Measurements from ENCODE around the gene TCTN2. TPM values are rescaled to one million over a fixed set of nuclear protein-coding genes. Genes with fewer than 3 reads are reported as not detected.

The TCTN2 gene
- polyA plus RNA-seq, 1 donor from 2014 or later = 14.3 TPM

DNA sequence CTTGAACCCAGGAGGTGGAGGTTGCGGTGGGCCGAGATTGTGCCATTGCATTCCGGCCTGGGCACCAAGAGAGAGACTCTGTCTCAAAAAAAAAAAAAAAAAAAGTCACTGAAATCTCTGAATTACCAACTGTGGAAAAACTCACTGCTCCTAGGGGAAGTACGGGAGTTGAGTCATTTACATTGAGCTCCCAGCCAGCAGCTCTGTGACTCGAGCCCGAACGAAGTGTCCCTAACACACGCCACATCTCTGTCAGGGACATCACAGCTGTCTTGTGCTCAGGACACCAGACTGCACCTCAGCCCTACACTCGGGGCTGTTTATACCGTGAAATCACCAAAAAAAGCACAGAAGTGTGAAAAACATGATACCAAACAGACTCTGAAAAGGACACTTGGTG, 62.3 kb downstream of the TCTN2 start (continued):
- TF ChIP-seq MXI1 (conservative IDR thresholded peaks at IDR 0.05; ENCODE audit: poor library complexity, severe bottlenecking) (no peak), EP300 (conservative IDR thresholded peaks at IDR 0.05; ENCODE audit: poor library complexity, severe bottlenecking) (no peak), POLR2AphosphoS5 (IDR thresholded peaks at IDR 0.05) (no peak), TAF1 (IDR thresholded peaks at IDR 0.05; ENCODE audit: low read depth) (no peak)

DNA sequence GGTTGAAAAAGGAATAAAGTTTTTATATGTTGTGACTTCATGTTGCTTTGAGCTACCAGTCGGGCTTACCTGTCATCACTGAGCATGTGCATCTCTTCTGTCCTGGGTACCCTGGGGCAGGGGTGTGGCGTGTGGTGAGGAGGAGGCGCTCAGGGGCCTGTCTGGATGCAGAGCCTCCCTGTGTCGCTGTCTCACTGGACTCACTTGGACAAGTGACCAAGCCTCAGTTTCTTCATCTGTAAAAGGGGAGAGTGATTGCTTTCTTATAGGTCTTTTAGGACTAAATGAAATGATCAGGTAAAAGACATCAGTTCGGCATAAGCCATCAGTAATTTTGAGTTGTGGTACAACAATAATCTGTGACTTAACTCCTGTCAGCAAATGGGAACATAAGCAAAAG, 63.4 kb downstream of the TCTN2 start:
- no peaks in the 10 kb centered on the region for H3F3A ChIP-seq (ENCODE audit: insufficient read depth, low read length, poor library complexity, severe bottlenecking)
- no peaks in the 10 kb centered on the region for H3K9me3 ChIP-seq (ENCODE audit: low read length)
- TF ChIP-seq, protein P1, sequence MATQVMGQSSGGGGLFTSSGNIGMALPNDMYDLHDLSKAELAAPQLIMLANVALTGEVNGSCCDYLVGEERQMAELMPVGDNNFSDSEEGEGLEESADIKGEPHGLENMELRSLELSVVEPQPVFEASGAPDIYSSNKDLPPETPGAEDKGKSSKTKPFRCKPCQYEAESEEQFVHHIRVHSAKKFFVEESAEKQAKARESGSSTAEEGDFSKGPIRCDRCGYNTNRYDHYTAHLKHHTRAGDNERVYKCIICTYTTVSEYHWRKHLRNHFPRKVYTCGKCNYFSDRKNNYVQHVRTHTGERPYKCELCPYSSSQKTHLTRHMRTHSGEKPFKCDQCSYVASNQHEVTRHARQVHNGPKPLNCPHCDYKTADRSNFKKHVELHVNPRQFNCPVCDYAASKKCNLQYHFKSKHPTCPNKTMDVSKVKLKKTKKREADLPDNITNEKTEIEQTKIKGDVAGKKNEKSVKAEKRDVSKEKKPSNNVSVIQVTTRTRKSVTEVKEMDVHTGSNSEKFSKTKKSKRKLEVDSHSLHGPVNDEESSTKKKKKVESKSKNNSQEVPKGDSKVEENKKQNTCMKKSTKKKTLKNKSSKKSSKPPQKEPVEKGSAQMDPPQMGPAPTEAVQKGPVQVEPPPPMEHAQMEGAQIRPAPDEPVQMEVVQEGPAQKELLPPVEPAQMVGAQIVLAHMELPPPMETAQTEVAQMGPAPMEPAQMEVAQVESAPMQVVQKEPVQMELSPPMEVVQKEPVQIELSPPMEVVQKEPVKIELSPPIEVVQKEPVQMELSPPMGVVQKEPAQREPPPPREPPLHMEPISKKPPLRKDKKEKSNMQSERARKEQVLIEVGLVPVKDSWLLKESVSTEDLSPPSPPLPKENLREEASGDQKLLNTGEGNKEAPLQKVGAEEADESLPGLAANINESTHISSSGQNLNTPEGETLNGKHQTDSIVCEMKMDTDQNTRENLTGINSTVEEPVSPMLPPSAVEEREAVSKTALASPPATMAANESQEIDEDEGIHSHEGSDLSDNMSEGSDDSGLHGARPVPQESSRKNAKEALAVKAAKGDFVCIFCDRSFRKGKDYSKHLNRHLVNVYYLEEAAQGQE (IDR thresholded peaks at IDR 0.05; ENCODE audit: borderline replicate concordance) = no peak
- TF ChIP-seq POLR2AphosphoS5 (IDR thresholded peaks at IDR 0.05) = no peak
- TF ChIP-seq RAD21 (conservative IDR thresholded peaks at IDR 0.05) = no peak
- no peak for TF ChIP-seq MXI1 (conservative IDR thresholded peaks at IDR 0.05; ENCODE audit: poor library complexity, severe bottlenecking)
- TF ChIP-seq EP300 (conservative IDR thresholded peaks at IDR 0.05; ENCODE audit: poor library complexity, severe bottlenecking) = no peak
- no peak for TF ChIP-seq TAF1 (IDR thresholded peaks at IDR 0.05; ENCODE audit: low read depth)
- TF ChIP-seq, protein P2, sequence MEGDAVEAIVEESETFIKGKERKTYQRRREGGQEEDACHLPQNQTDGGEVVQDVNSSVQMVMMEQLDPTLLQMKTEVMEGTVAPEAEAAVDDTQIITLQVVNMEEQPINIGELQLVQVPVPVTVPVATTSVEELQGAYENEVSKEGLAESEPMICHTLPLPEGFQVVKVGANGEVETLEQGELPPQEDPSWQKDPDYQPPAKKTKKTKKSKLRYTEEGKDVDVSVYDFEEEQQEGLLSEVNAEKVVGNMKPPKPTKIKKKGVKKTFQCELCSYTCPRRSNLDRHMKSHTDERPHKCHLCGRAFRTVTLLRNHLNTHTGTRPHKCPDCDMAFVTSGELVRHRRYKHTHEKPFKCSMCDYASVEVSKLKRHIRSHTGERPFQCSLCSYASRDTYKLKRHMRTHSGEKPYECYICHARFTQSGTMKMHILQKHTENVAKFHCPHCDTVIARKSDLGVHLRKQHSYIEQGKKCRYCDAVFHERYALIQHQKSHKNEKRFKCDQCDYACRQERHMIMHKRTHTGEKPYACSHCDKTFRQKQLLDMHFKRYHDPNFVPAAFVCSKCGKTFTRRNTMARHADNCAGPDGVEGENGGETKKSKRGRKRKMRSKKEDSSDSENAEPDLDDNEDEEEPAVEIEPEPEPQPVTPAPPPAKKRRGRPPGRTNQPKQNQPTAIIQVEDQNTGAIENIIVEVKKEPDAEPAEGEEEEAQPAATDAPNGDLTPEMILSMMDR (IDR thresholded peaks at IDR 0.05; ENCODE audit: poor library complexity, severe bottlenecking) = no peak
- H3K4me3 ChIP-seq (ENCODE audit: low read length) = no peak overlapping the region
- H3K79me2 ChIP-seq (replicated peaks; ENCODE audit: insufficient read depth, low read length) = no peaks in the 10 kb centered on the region
- no peaks in the 10 kb centered on the region for H3K27me3 ChIP-seq (ENCODE audit: insufficient read depth, low read depth, low read length)
- no peak overlapping the region for H3K27ac ChIP-seq (ENCODE audit: low read length)
- peaks cover 5% of the 10 kb centered on the region for H3K36me3 ChIP-seq (ENCODE audit: insufficient read depth, low read length)
- no peaks in the 10 kb centered on the region for H4K20me1 ChIP-seq (ENCODE audit: insufficient read depth)
- H3K9ac ChIP-seq (ENCODE audit: low read length) = no peak overlapping the region
- no peaks in the 10 kb centered on the region for H3K9me2 ChIP-seq (ENCODE audit: insufficient read depth, low read length)
- H3K4me2 ChIP-seq (ENCODE audit: low read length) = no peak overlapping the region
- no peak overlapping the region for H2AFZ ChIP-seq (ENCODE audit: low read depth, low read length)

DNA sequence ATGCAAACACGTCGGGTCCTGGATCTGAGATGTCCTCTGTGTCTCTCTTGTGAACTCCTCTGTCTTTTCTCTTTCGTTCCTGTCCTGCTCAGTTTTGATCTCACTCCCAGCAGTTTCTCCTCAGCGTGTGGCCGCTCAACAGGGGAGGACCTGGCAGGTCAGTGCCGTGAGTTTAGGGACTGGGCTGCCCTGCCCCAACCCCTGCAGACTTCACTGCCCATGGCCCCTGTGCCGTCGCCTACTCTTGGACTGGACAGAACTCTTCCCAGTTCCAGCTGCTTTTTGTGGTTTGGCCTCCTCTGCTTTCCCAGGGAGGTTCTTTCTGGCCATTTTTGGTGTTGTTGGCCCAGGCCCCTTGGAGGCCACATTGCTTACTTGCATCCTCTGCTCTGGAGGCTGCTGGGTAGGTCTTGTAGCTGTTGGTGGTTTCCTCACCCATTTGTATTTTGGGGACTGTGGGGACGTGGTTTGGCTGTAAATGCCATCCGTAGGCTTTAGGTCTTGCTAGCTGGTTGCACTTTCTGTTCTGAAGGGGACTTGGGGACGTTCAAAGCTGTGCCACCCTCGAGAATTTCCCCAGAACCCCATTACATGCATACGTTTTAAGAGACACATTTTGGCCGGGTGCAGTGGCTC, 71.1 kb downstream of the TCTN2 start:
- H3K27ac ChIP-seq (ENCODE audit: low read length) = no peak overlapping the region
- TF ChIP-seq RAD21 (conservative IDR thresholded peaks at IDR 0.05) = no peak
- TF ChIP-seq, protein P2 (IDR thresholded peaks at IDR 0.05; ENCODE audit: poor library complexity, severe bottlenecking) = no peak
- TF ChIP-seq SMC3 (conservative IDR thresholded peaks at IDR 0.05; ENCODE audit: poor library complexity) = no peak
- TF ChIP-seq TAF1 (IDR thresholded peaks at IDR 0.05; ENCODE audit: low read depth) = no peak
- no peak for TF ChIP-seq POLR2AphosphoS5 (IDR thresholded peaks at IDR 0.05)
- TF ChIP-seq MXI1 (conservative IDR thresholded peaks at IDR 0.05; ENCODE audit: poor library complexity, severe bottlenecking) = no peak
- no peak for TF ChIP-seq EP300 (conservative IDR thresholded peaks at IDR 0.05; ENCODE audit: poor library complexity, severe bottlenecking)
- TF ChIP-seq, protein P1 (IDR thresholded peaks at IDR 0.05; ENCODE audit: borderline replicate concordance) = no peak
- no peak for TF ChIP-seq EZH2 (IDR thresholded peaks at IDR 0.05; ENCODE audit: borderline replicate concordance, insufficient read depth, low read length, poor library complexity, severe bottlenecking)
- H3K27me3 ChIP-seq (ENCODE audit: insufficient read depth, low read depth, low read length) = no peaks in the 10 kb centered on the region
- no peak overlapping the region for H3K4me3 ChIP-seq (ENCODE audit: low read length)
- H3K9ac ChIP-seq (ENCODE audit: low read length) = no peak overlapping the region
- no peaks in the 10 kb centered on the region for H4K20me1 ChIP-seq (ENCODE audit: insufficient read depth)
- no peak overlapping the region for H2AFZ ChIP-seq (ENCODE audit: low read depth, low read length)
- no peaks in the 10 kb centered on the region for H3F3A ChIP-seq (ENCODE audit: insufficient read depth, low read length, poor library complexity, severe bottlenecking)
- no peaks in the 10 kb centered on the region for H3K9me3 ChIP-seq (ENCODE audit: low read length)
- H3K79me2 ChIP-seq (replicated peaks; ENCODE audit: insufficient read depth, low read length) = no peaks in the 10 kb centered on the region
- H3K4me2 ChIP-seq (ENCODE audit: low read length) = no peak overlapping the region
- H3K9me2 ChIP-seq (ENCODE audit: insufficient read depth, low read length) = no peaks in the 10 kb centered on the region
- peaks cover 1% of the 10 kb centered on the region for H3K36me3 ChIP-seq (ENCODE audit: insufficient read depth, low read length)
